HG03175 (cell line): ENCODE measurements around the gene PFN3.
"Not testable (repeated sequence)": the region's sequence is repeated elsewhere in the genome, so short reads cannot be mapped to it uniquely, and the experiment has no call there.

Experiments used
- ATAC-seq: cut with Tn5 transposase; IDR thresholded peaks from one replicate; pipeline ENCODE4 v1.9.1; 2021; ENCODE audit warnings: mild to moderate bottlenecking, moderate library complexity; ENCODE audit not compliant: unreplicated experiment

PFN3 gene

DNA sequence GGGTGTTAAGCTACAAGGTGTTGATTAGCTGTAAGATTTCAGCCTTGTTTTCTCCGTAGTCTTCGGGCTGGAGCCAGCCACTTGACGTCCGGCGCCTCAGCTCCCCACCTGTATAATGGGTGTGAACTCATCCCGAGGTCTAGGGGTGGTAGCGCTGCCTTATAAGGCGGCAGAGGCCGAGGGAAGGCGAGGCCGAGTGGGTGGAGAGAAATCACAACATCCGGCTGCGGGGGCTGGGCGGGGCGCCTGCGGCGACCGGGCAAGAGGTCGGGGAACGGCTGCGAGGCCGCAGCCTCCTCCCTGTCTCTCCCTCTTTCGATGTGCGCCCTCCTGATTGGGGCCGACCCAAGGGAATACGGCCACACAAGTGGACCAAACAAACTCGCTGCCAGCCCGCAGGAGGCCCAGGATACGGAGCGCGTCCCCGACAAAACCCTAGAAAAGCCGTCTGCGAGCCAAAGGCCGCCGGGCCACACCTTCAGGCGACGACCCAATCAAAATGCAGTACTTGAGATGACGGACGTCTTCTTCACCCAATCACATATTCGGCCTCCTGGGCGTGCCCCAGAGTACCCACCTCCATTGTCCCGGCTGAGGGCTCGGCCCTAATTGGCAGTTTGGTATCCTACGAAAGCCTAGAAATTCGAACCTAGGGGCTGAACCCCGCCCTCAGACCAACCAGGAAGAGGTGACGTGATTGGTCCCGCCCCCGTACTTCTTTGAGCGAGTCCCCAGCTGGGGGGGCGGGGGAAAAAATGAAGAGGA lies 25.5 kb upstream of the PFN3 start:
- ATAC-seq: peak; percentile 81

GRCh38 chr5:177425196-177425800 lies 24.8 kb upstream of the PFN3 start:
- ATAC-seq: no peak

DNA sequence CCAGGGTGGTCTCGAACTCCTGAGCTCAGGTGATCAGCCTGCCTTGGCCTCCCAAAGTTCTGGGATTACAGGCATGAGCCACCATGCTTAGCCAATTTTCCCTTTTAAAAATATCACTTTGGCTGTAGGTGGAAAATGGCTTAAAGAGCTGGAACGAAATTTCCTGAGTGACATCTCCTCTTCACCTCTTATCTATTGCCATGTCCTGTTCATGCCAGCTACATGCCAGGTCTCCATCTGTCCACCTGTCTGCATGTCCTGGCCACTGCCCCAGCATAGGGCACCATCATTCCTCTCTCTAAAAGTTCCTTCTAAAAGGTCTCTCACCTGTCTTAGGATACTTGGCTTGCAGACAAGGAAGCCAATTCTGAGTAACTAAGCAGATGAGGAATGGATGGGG lies 23.2 kb upstream of the PFN3 start:
- no peak for ATAC-seq

GRCh38 chr5:177421062-177421798 lies 20.8 kb upstream of the PFN3 start:
- ATAC-seq: no peak

- ATAC-seq: not testable (repeated sequence)
Observed at GRCh38 chr5:177420472-177420871, 20.0 kb upstream of the PFN3 start.

GRCh38 chr5:177419046-177419445 lies 18.6 kb upstream of the PFN3 start:
- ATAC-seq: no peak

- not testable (repeated sequence) for ATAC-seq
Observed at GRCh38 chr5:177417081-177417480, 16.6 kb upstream of the PFN3 start.

- ATAC-seq: no peak
Observed at GRCh38 chr5:177414481-177414880, 14.0 kb upstream of the PFN3 start.

- peak; percentile 68 for ATAC-seq
Observed at GRCh38 chr5:177412603-177413233, 12.3 kb upstream of the PFN3 start.

DNA sequence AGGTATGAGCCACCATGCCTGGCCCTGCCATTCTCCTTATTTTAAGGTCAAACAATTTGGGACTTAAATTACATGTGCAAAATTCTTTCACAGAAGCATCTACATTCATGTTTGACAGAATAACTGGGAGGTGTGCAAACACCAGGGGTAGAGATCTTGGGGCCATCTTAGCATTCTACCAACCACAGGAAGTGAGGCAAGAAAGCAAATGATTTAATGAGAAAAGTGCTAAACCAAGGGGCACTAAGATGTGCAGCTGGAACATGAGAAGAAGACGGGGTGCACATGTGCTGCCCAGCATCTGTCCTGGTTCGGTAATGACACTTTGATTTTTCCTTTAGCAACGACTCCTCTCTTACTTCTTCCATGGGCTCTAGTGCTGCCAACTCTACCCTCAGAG lies 10.1 kb upstream of the PFN3 start:
- no peak for ATAC-seq

- ATAC-seq: no peak
Observed at GRCh38 chr5:177409043-177409801, 8.8 kb upstream of the PFN3 start, which contains the start of gene F12. F12 (minus strand) TSS chr5:177409564; CDS start chr5:177409527, 37 bp downstream.

GRCh38 chr5:177405805-177406204 lies 5.3 kb upstream of the PFN3 start:
- no peak for ATAC-seq

DNA sequence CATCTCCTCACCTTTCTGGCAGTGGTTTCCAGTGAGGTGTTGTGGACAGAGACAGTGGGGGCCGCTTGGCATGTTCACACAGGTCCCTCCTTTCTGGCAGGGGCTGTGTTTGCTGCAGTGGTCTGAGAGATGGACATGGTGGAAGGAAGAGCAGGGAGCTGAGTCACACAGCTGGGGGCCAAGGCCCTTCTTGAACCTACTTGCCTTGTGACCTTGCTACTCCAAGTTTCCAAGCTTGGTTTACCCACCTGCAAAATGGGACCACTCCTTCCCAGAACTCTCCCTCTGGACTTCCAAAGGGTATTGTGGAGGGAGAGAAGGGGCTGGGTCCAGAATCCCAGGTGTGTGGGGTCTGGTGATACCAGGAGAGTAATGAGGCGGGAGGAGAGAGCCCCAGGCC lies 4.9 kb upstream of the PFN3 start:
- ATAC-seq: no peak

DNA sequence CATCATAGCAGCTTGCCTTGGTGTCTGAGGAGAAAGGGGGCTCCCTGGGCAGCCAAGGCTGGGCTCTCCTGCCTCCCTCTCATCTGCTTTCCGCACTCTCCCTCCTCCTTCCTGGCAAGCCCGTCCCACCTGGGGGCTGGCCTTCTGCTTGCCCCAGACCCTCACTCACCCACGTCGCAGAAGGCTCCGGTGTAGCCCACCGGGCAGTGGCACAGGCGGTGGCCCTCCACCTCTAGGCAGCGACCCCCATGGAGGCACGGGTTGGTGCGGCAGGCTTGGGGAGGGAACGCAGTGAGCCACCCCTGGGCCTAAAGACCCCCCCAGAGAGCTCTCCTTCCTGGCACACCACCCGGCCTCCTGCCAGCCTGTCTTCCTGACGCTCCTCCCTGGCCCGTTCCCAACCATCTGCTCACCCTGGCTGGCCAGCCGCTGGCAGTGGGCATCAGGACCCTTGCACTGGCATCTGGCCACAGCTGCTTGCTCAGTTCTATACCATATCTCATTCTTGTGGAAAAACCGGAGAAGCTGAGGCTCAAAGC lies 4.2 kb upstream of the PFN3 start:
- no peak for ATAC-seq

DNA sequence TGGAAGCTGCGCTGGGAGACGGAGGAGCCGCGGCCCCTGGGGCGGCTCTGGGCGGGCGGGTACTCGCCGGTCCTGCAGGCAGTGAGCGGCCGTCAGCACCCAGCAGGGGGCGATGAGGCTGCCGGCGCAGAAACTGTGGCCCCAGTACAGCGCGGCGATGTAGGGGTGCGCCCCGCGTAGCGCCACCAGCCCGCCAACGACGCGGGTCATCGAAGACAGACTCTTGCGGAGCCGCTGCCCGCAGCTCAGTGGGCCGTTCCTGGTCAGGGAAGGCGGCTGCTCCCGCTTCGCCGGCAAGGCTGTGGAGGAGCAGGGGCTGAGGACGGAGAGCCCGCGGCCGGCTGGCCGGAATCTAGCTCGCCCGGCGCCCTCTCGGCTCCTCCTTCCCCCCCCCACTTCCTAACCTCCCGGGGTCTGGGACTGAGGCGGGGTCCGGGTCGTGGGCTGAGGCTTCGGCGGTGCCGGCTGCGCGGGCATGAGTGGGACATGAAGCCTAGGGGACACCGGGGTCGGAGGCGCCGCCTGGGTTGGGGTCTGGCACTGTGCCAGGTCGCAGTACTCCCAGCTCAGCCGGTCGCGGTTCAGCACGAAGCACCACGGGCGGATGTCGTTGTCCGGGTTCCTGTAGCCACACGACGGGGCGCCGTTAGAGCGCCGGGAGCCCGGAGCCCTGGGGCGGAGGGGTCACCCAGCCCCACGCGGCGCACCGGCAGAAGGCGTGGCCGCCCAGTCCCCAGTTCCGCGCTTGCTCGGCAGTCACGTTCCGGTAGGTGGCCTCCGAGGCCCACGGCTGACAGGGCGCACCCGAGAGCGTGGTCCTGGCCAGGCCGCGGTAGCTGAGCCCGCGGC lies 3.6 kb upstream of the PFN3 start:
- ATAC-seq: peak; percentile 79

DNA sequence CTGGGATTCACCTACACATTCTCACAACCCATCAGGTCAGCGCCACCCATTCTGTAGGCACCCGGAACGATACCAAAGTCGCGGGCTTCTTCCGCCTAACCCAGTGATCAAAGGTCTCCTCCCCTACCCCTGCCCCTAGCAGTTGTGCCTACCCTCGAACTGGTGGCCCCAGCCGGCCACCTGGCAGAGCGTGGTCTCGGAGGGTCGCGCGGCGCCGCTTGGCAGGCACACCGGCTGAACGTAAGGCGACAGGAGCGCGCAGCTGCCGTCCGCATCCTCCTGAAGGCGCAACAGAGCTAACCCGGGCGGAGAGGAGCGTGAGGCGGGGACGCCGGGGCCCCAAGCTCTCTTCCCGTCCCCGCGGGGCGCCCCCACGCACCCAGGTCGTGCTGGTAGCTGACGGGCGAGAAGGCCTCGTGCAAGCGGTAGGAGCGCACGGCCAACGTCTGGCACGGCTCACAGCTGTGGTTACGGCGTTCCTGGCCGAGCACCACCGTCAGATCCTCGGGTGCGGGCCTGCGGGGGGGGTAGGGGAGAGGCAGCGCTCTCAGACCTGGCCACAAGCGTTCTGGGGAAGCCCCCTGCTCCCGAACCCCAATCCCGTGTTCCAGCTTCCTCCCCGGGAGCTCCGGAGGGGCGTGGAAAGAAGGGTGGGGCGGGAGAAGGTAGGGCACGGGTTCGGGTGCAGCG lies 2.8 kb upstream of the PFN3 start:
- peak; percentile 14 for ATAC-seq

DNA sequence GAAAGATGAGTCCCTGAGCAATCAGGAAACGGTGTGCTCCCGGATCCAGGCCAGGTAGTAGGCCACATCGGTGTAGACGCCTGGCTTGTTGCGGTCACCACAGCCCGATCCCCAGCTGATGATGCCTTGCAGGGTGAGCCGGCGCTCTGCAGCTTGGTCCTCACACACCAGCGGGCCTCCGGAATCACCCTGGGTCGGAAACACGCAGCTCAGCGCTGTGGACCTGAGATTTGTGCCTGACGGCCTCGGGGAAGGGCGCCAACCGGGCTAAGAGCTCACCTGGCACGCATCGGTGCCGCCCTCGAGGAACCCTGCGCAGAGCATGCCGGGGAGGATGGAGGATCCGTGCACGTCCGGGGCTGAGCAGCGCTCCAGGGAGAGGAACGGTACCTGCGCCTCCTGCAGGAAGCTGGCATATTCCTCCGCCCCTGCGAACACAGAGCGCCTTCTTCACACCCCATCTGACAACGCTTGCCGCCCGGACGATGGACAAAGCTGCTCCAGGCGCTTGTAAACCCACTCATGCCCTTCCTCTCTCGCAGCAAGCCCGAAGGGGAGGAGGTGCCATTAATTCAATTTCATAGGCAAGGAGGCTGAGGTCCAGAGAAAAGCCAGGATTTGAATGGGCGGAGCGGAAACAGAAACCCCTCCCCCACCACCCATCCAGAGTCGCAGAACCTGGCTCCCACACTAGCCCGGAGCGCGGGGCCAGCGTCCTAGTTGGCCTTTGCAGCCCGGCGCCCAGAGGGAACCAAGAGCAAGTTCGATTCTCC lies 2.0 kb upstream of the PFN3 start:
- no peak for ATAC-seq

- no peak for ATAC-seq
Observed at GRCh38 chr5:177397875-177398390, 2.5 kb downstream of the PFN3 start.
